ENCODE results near the gene ADCY2. TPM values are rescaled to one million over a fixed set of nuclear protein-coding genes. Genes with fewer than 3 reads are reported as not detected.

ADCY2 gene
- total RNA-seq, 3 donors from 2014 or later, result 1.7 to 14.8 (median 2.2) TPM

GRCh38 chr5:7802855-7803254, 406.9 kb downstream of the ADCY2 start:
- intact Hi-C loops (cut with DNase I, micrococcal nuclease), result no loop called here
- ATAC-seq (no peak), DNase-seq (no peak)
- TF ChIP-seq CTCF (IDR thresholded peaks at IDR 0.05), result no peak
- no peaks in the 10 kb centered on the region for H3K9me3 ChIP-seq
- H3K4me3 ChIP-seq, result no peak overlapping the region
- H3K4me1 ChIP-seq (ENCODE audit: low read depth), result no peaks in the 10 kb centered on the region
- H3K36me3 ChIP-seq (ENCODE audit: low read depth), result no peaks in the 10 kb centered on the region

GRCh38 chr5:7803937-7804336, 408.0 kb downstream of the ADCY2 start:
- ATAC-seq (no peak), DNase-seq (no peak)
- Histone ChIP-seq H3K9me3 (no peaks in the 10 kb centered on the region), H3K36me3 (ENCODE audit: low read depth) (no peaks in the 10 kb centered on the region), H3K4me1 (ENCODE audit: low read depth) (no peaks in the 10 kb centered on the region), H3K4me3 (no peak overlapping the region)
- intact Hi-C loops (cut with DNase I, micrococcal nuclease), result no loop called here
- no peak for TF ChIP-seq CTCF (IDR thresholded peaks at IDR 0.05)

GRCh38 chr5:7805379-7805778, 409.4 kb downstream of the ADCY2 start:
- Histone ChIP-seq H3K9me3 (no peaks in the 10 kb centered on the region), H3K36me3 (ENCODE audit: low read depth) (no peaks in the 10 kb centered on the region), H3K4me1 (ENCODE audit: low read depth) (no peaks in the 10 kb centered on the region), H3K4me3 (no peak overlapping the region)
- ATAC-seq, result no peak
- no peak for TF ChIP-seq CTCF (IDR thresholded peaks at IDR 0.05)
- no peak for DNase-seq
- intact Hi-C loops (cut with DNase I, micrococcal nuclease), result no loop called here

- DNase-seq (no peak), ATAC-seq (no peak)
- Histone ChIP-seq H3K9me3 (no peaks in the 10 kb centered on the region), H3K36me3 (ENCODE audit: low read depth) (no peaks in the 10 kb centered on the region), H3K4me3 (no peak overlapping the region), H3K4me1 (ENCODE audit: low read depth) (no peaks in the 10 kb centered on the region)
- TF ChIP-seq CTCF (IDR thresholded peaks at IDR 0.05), result no peak
- intact Hi-C loops (cut with DNase I, micrococcal nuclease), result no loop called here
These were observed 413.1 kb downstream of the ADCY2 start for GRCh38 chr5:7808998-7809397.

- intact Hi-C loops (cut with DNase I, micrococcal nuclease), result no loop called here
- no peak for TF ChIP-seq CTCF (IDR thresholded peaks at IDR 0.05)
- H3K9me3 ChIP-seq, result no peaks in the 10 kb centered on the region
- ATAC-seq (no peak), DNase-seq (no peak)
- H3K36me3 ChIP-seq (ENCODE audit: low read depth), result no peaks in the 10 kb centered on the region
- no peak overlapping the region for H3K4me3 ChIP-seq
- no peaks in the 10 kb centered on the region for H3K4me1 ChIP-seq (ENCODE audit: low read depth)
These were observed 415.8 kb downstream of the ADCY2 start for GRCh38 chr5:7811715-7812114.

GRCh38 chr5:7813007-7813406, 417.1 kb downstream of the ADCY2 start:
- no peak for ATAC-seq
- DNase-seq, result no peak
- H3K36me3 ChIP-seq (ENCODE audit: low read depth), result no peaks in the 10 kb centered on the region
- intact Hi-C loops (cut with DNase I, micrococcal nuclease), result no loop called here
- TF ChIP-seq CTCF (IDR thresholded peaks at IDR 0.05), result no peak
- no peak overlapping the region for H3K4me3 ChIP-seq
- no peaks in the 10 kb centered on the region for H3K4me1 ChIP-seq (ENCODE audit: low read depth)
- no peaks in the 10 kb centered on the region for H3K9me3 ChIP-seq

All from mucosa of descending colon (tissue), 3 donors.